GM21717 (cell line): Measurements from ENCODE around the gene ANAPC15.

Experiments
- ATAC-seq: cut with Tn5 transposase; IDR thresholded peaks from one replicate; pipeline ENCODE4 v1.9.1; 2021; ENCODE audit warnings: mild to moderate bottlenecking, moderate library complexity; ENCODE audit not compliant: unreplicated experiment

Gene ANAPC15

GRCh38 chr11:72088076-72088808 is 24.3 kb downstream of the ANAPC15 start:
- ATAC-seq: no peak

DNA sequence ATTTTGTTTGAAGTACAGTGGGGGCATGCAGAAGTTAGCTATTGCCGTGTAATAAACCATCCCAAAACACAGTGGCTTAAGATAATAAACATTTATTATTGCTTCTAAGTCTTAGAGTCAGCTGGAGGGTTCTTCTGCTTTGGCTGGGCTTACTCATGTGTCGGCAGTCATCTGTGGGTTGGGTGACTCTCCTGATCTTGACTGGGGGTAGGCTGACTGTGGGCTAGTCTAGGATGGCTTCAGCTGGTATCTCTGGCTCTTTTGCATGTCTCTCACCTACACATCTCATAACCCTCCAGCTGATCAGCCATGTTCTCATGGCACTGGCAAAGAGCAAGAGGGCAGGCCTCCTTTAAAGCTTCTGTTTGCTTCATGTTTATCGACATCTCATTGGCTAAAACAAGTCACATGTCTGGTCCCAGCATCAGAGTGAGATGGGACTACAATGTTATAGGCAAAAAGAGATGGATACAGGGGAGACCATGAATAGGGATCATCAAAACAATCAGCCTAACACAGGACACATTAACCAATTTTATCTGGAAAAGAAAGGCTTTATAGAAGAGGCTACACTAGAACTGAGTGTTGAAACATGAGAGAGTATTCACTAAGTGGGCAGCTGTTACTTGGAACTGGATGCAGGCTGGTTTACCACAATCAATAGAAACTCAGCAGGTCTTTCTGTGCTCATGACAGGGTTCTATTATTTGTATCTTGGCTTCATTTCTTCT is 26.7 kb downstream of the ANAPC15 start:
- no peak for ATAC-seq

DNA sequence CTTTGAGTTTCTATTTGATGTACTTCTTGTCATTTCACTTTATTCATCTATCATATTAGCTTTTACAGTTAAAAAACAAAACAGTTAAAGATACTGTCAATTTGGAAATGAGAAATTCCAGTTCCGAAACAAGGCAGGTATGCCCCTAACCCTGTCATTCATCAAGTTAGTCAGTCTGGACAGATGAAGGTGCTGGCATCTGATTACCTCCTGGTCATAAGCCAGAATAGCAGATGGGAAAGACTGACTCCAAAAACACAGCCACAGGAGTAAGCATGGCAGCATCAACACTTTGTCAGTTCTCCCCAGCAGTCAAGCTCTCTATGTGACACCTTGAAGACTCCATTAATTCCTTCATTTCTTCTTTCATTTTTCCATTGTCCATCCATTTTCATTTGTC is 27.5 kb downstream of the ANAPC15 start:
- ATAC-seq: no peak

DNA sequence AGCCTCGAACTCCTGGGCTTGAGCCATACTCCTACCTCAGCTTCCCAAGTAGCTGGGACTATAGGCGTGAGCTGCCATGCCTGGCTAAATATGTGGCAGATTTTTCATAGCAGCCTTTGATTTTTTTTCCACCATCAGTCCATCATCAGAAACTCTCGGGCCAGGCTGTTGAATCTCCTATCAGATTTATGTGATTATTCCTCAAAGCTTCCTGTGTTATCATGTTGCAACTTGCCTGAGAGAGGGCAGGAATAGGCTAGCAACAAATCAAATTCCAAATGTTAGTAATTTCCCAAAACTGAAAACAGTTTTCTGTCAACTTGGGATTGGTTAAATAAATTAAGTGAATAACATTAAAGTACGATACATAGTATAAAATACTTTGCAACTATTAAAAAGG is 28.4 kb downstream of the ANAPC15 start:
- ATAC-seq: no peak

- no peak for ATAC-seq
These were observed 29.1 kb downstream of the ANAPC15 start for GRCh38 chr11:72083414-72083813.

DNA sequence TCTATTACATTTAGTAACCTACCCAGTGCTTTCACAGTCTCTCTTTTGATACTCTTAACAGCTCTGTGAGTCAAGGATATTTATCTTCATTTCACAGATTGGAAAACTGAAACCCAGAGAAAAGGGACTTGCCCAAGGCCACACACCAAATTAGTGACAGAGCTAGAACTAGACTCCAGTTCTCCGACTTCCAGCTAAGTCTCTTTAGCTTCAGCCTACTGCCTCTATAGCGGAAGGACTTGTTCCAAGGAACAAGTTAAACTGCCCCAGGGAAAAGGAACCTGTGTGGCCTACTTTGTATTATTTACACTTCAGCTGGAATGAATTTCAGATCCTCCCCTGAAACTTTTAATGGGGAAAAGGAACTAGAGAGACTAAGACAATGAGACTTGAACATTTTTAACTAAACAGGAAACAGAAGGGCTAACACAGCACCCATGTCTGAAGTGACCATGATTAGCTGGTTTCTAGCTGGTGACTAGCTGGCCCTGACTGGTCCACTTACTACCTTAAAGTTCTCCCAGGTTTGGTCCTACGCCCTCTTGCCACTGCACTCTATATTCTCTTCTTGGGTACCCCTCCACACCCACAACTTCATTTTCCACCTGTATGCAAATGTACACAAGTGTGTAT is 30.6 kb downstream of the ANAPC15 start:
- no peak for ATAC-seq

DNA sequence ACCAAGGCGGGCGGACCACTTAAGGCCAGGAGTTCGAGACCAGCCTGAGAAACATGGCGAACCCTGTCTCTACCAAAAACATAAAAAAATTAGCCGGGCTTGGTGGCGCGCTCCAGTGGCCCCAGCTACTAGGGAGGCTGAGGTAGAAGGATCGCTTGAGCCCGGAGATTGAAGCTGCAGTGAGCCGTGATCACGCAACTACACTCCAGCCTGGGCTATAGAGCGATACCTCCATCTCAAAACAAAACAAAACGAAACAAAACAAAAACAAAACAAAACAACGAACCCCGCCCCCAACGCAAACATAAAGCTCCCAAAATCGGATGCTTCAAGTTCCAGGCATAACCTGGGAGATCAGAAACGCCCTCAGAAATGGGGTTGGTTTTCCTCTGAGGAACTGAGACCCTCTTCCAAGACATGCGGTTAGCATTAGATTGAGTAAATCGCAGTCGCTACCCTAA is 31.3 kb downstream of the ANAPC15 start:
- ATAC-seq: no peak

- ATAC-seq: peak; percentile 91
These were observed 31.9 kb downstream of the ANAPC15 start, which contains the start of the genes LRRC51 and NUMA1 for GRCh38 chr11:72080326-72081183. Gene LRRC51, plus strand, starts transcription at chr11:72080850. Its CDS starts 8,234 bp downstream, at chr11:72089084. Gene NUMA1, minus strand, starts transcription at chr11:72080542. Its CDS starts 44,599 bp downstream, at chr11:72035943.

DNA sequence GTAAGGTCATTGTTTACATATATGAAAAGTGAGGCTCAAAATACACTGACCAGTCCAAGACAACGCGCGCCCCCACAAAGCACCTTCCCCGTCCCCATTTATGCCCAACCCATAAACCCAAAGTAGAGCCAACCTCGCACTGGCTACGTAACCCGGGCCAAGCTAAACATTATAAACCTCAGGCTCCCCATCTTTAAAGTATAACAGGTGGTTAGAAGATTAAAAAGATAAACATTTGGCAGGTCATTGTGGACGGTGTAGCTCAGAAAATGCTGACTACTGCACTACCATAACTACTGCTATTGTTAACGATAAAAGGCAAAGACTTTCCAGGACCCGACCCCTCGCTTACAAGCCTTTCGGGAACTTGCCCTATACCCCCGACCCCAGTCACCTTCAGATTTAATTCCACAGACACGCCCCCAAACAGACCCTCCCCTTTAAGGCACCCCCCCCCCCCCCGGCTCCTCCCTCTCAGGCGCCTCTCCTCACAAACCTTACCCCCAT is 32.6 kb downstream of the ANAPC15 start:
- peak; percentile 31 for ATAC-seq

GRCh38 chr11:72078477-72078876 is 34.0 kb downstream of the ANAPC15 start:
- ATAC-seq: no peak

DNA sequence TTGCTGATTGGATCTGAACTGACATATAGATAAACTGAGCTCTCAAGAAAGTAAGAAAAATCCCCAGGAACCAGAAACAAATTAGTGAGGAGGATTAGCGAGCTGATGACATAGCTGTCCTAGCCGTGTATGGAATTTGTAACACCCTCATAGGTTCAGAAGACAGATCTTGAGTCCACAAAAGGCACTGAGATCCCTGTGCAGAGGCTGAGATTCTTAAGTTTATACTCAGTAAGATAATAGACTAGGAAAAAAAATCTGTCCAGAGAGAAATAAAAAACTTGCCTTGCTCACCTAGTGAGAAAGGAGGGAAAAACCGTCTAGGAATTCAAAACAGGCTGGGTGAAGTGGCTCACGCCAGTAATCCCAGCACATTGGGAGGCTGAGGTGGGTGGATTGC is 36.7 kb downstream of the ANAPC15 start:
- no peak for ATAC-seq

DNA sequence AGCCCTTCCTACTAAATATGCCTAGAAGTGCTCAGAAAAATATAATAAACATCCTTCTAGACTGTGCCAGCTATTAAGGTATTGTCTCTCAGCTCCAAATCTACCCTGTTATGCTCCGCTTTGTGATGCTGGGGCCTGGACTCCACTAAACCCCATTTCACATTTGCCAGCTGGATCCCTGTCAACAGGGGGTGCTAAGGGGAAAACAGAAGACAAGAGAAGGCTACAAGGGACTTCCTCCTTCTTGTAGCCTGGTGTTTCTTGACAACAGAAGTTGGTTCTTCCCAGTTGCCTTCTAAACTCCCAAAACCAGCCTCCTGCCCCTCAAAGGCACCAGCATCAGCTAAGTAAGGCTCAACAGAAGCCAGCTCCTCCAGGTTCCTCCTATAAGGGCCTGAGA is 37.4 kb downstream of the ANAPC15 start:
- ATAC-seq: no peak

DNA sequence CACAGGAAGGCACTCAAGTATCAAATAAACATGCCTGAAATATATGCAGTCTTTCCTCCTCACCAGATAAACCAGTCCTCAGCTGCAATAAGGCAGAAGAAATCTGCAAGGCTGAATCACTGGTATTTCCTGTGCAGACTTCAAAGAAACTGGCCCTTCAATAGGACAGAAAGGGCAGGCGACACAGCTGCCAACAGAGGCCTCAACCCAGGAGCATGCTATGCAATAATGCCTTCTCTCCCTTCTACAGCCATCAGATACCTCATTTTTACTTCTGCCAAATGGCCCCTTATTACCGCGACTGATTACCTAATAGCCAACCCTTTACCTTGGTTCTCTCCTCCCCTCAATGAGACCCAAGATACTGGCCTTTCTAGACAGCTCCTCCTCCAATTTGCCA is 40.1 kb downstream of the ANAPC15 start:
- no peak for ATAC-seq

DNA sequence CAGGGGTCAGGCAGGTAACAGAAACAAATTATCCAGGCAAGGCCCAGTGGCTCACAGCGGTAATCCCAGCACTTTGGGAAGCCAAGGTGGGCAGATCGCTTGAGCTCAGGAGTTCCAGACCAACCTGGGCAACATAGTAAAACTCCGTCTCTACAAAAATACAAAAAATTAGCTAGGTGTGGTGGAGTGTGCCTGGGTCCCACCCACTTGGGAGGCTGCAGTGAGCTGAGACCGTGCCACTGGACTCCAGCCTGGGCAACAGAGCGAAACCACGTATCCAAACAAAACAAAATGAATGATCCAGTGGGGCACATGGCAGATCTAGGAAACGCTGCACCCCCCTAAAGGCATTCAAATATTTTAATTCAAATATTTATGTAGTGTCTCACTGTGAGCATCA is 42.0 kb downstream of the ANAPC15 start:
- ATAC-seq: no peak

GRCh38 chr11:72069787-72070251 is 42.7 kb downstream of the ANAPC15 start:
- peak; percentile 65 for ATAC-seq

DNA sequence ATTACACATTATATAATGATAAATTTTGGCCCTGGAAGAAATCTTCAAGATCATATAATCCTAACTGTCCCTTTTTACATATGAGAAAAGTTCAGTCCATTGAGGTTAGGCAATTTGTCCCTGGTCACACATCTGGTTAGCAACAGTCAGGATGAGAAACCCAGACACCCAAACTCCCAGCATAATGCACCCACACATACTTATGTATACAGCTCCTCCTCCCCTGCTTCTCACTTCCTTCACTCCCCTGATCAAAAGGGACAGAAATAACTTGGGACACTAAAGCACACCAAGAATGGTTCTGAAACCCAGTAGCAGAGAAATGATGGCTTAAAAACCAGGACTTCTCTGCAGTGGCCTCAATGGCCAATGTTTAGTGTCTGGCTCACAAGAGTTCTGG is 43.3 kb downstream of the ANAPC15 start:
- ATAC-seq: no peak

DNA sequence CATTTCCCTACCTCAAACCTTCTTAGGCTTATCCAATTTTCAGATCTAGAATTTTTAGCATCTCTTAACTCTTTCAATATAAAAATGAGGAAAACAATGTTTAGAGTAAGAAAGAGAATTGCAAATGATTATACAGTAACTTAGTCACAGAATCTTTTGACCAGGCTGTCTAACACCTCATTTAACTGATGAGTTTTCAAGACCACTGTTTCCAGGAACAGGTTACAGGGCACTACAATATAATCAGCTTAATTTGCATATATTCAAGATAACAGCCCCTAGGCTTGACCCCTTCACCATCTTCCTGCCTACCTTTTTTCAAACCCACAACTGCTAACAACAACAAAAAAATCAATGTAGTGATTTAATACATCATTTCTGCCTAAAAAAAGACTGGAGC is 44.8 kb downstream of the ANAPC15 start:
- ATAC-seq: no peak

DNA sequence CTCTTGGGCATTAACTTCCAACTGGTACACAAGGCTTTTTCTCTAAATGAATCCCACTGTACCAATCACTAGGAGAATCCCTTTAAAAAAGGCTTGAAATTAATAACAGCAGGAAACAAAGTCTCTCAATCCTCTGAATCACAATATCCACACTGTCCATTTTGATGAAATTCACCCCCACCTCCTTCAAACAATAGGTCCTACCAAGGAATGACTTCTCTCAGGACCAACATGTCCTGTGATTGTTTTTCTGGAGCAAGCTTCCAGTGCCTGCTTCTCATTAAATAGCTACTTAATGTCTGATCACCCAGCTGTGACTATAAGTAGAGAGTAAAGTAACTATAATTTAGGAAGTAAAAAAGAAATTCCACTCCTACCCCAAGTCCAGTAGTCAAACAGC is 45.2 kb downstream of the ANAPC15 start:
- no peak for ATAC-seq

DNA sequence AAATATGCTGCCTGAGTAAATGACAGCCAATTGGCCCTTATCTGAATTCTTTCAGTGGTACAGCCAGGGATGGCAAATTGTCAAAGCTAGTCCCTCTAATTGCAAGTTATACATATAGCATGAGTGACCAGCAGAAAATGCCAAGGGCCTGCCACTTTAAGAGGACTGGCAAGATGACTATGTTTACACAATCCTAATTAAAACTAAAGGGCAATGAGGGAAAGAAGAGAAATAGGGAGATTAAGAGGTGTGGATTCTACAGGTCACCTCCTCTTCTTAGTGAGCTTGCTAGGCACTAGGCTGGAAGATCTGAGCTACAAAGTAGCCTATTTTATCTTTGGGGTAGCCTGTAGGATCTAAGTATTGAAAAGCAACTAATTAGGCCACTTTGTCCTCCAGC is 45.6 kb downstream of the ANAPC15 start:
- ATAC-seq: no peak

DNA sequence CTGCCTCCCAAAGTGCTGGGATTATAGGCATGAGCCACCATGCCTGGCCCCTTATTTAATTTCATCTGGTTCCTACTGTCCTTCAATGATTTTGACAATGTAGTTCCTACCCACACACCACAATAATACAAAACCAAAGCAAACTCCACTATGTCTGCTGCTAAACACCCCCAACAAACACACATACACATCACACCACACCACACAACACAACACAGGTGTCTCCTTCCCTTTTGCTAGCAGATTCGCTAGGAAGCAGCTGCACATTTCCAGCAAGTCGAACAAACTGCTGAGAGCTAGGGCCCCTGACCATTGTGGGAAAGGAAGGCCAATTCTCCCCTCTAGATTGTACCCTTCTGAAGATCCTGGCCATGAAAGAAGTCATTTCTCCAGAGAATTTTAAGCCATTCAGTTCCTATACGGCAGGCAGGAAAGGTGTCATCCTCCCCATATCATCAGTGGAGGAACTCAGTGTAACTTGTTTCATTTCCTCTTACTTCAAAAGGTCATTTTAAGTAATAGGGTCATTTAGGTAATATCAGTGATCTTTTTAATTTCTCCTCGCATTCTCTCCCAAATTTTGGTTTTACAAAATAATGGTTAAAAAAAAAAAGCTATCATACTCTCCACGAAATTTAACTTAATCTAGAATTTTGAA is 50.6 kb downstream of the ANAPC15 start:
- ATAC-seq: no peak
